SU-DHL-6 (cell line): Measurements from ENCODE around the gene NRL.

Source experiments
- H2AFZ ChIP-seq: fragments of 200-600 bp; sonication (generic); 2 replicates; pipeline ENCODE4 v1.6.1; 2014; ENCODE audit warnings: low read depth, mild to moderate bottlenecking, moderate library complexity, mixed read lengths, antibody characterized with exemption, low read length; ENCODE audit not compliant: severe bottlenecking
- H3F3A ChIP-seq: fragments of 200-600 bp; shearing (Covaris generic); 2 replicates; pipeline ENCODE4 v1.6.0; 2016; ENCODE audit warnings: antibody characterized with exemption, mild to moderate bottlenecking; ENCODE audit not compliant: insufficient read depth
- H3K27ac ChIP-seq: fragments of 200-600 bp; sonication (generic); 2 replicates; pipeline ENCODE4 v1.5.1; 2016; ENCODE audit warnings: low read depth, mild to moderate bottlenecking, low read length, moderate library complexity, mixed read lengths
- H3K27me3 ChIP-seq: fragments of 200-600 bp; sonication (generic), shearing (Covaris generic); 2 replicates; pipeline ENCODE4 v1.6.0; 2014; ENCODE audit warnings: mild to moderate bottlenecking, low read length
- H3K36me3 ChIP-seq: fragments of 200-600 bp; sonication (generic); 2 replicates; pipeline ENCODE4 v1.6.1; 2014; ENCODE audit warnings: mild to moderate bottlenecking, low read length, mixed read lengths
- H3K4me2 ChIP-seq: fragments of 300-600, 200-600 bp; shearing (Covaris generic), sonication (generic); 2 replicates; pipeline ENCODE4 v1.6.0; 2014; ENCODE audit warnings: low read length, low read depth, mild to moderate bottlenecking; ENCODE audit not compliant: poor library complexity, severe bottlenecking
- H3K4me3 ChIP-seq: fragments of 200-600 bp; sonication (generic); 2 replicates; pipeline ENCODE4 v1.5.1; 2014; ENCODE audit warnings: antibody characterized with exemption, low read length, mild to moderate bottlenecking, mixed read lengths; ENCODE audit not compliant: insufficient read depth, poor library complexity, severe bottlenecking
- H3K79me2 ChIP-seq: fragments of 200-600 bp; sonication (generic); 2 replicates; pipeline ENCODE4 v1.6.1; 2014; ENCODE audit warnings: mild to moderate bottlenecking, low read length, moderate library complexity; ENCODE audit not compliant: insufficient read depth
- H3K9ac ChIP-seq: fragments of 200-600 bp; sonication (generic); 2 replicates; pipeline ENCODE4 v1.7.0; 2014; ENCODE audit warnings: mild to moderate bottlenecking, low read length
- H3K9me2 ChIP-seq: fragments of 200-600 bp; sonication (generic); replicated peaks from 2 replicates; pipeline ENCODE4 v1.6.1; 2014; ENCODE audit warnings: low read length; ENCODE audit not compliant: insufficient read depth
- H3K9me3 ChIP-seq: fragments of 200-600 bp; sonication (generic); 2 replicates; pipeline ENCODE4 v1.6.1; 2014; ENCODE audit warnings: low read length, mixed read lengths; ENCODE audit not compliant: insufficient read depth
- H4K20me1 ChIP-seq: fragments of 200-600 bp; sonication (generic); 2 replicates; pipeline ENCODE4 v1.6.1; 2014; ENCODE audit warnings: low read depth, mild to moderate bottlenecking, antibody characterized with exemption, low read length, moderate library complexity, mixed read lengths
- CTCF ChIP-seq: fragments of 200-600 bp; sonication (generic); IDR thresholded peaks from one replicate; pipeline ENCODE4 v1.5.1; 2017; ENCODE audit warnings: antibody characterized with exemption, mild to moderate bottlenecking, low read length, moderate library complexity; ENCODE audit not compliant: insufficient read depth, poor library complexity, severe bottlenecking
- EZH2phosphoT487 ChIP-seq: fragments of 200-600 bp; sonication (generic), shearing (Covaris generic); conservative IDR thresholded peaks from 2 replicates; pipeline ENCODE4 v1.6.1; 2018; ENCODE audit warnings: mild to moderate bottlenecking, antibody characterized with exemption, low read length, moderate library complexity, mixed read lengths

Gene NRL

GRCh38 chr14:24057867-24058259 lies 56.9 kb downstream of the NRL start:
- H3K4me3 ChIP-seq, result no peak overlapping the region
- no peaks in the 10 kb centered on the region for H3F3A ChIP-seq
- H3K36me3 ChIP-seq, result no peaks in the 10 kb centered on the region
- no peak overlapping the region for H3K27ac ChIP-seq
- no peaks in the 10 kb centered on the region for H3K27me3 ChIP-seq
- H3K79me2 ChIP-seq, result no peaks in the 10 kb centered on the region
- no peaks in the 10 kb centered on the region for H4K20me1 ChIP-seq
- no peaks in the 10 kb centered on the region for H3K9me3 ChIP-seq
- H3K9me2 ChIP-seq, result no peaks in the 10 kb centered on the region
- H3K4me2 ChIP-seq, result no peak overlapping the region
- no peak overlapping the region for H2AFZ ChIP-seq
- no peak for TF ChIP-seq EZH2phosphoT487
- TF ChIP-seq CTCF, result no peak
- H3K9ac ChIP-seq, result no peak overlapping the region

GRCh38 chr14:24057271-24057670 lies 57.5 kb downstream of the NRL start:
- Histone ChIP-seq H3K9me3 (no peaks in the 10 kb centered on the region), H3K27me3 (no peaks in the 10 kb centered on the region), H2AFZ (no peak overlapping the region), H3F3A (no peaks in the 10 kb centered on the region), H3K9ac (no peak overlapping the region), H3K9me2 (no peaks in the 10 kb centered on the region), H3K36me3 (no peaks in the 10 kb centered on the region), H3K4me3 (no peak overlapping the region), H4K20me1 (no peaks in the 10 kb centered on the region), H3K4me2 (no peak overlapping the region), H3K79me2 (no peaks in the 10 kb centered on the region), H3K27ac (no peak overlapping the region)
- TF ChIP-seq EZH2phosphoT487, result no peak
- no peak for TF ChIP-seq CTCF

GRCh38 chr14:24056800-24057184 lies 58.0 kb downstream of the NRL start:
- Histone ChIP-seq H3K36me3 (no peaks in the 10 kb centered on the region), H3K27ac (no peak overlapping the region), H3K4me2 (no peak overlapping the region), H3K4me3 (no peak overlapping the region), H3K9me3 (no peaks in the 10 kb centered on the region), H3K9me2 (no peaks in the 10 kb centered on the region), H4K20me1 (no peaks in the 10 kb centered on the region), H3F3A (no peaks in the 10 kb centered on the region), H3K27me3 (no peaks in the 10 kb centered on the region), H3K9ac (no peak overlapping the region), H2AFZ (no peak overlapping the region), H3K79me2 (no peaks in the 10 kb centered on the region)
- TF ChIP-seq CTCF (no peak), EZH2phosphoT487 (no peak)
